ENCODE results near the gene EIF4G3. TPM values are rescaled to one million over a fixed set of nuclear protein-coding genes. Genes with fewer than 3 reads are reported as not detected.
"Not testable (repeated sequence)": the region's sequence is repeated elsewhere in the genome, so short reads cannot be mapped to it uniquely, and the experiment has no call there.

Gene EIF4G3
- total RNA-seq, 1 experiment from 2014 or later = 23.2 TPM

GRCh38 chr1:21189421-21189820 is 12.7 kb upstream of the EIF4G3 start:
- no peak for DNase-seq (ENCODE audit: low spot score)

DNA sequence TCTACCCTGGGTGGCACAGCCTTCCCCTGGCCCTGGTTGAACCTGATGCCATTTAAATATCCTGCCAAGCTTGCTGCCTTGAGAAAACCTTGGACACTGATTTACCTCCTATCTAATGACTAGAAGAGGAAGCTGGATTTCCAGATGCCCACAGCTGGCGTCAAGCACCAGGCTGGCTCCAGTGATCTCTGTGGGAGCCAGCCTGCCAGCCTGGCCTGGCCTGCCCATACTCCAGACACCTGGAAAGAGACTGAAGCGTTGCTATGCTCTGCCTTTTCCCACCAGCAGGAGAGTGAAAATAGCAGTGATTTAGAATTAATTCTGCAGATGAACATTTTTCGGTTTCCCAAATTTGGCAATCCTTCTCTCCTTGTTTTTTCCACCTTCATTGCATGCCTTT is 11.5 kb upstream of the EIF4G3 start:
- no peak for DNase-seq (ENCODE audit: low spot score)

GRCh38 chr1:21185221-21185731 is 8.6 kb upstream of the EIF4G3 start:
- DNase-seq (ENCODE audit: low spot score) = no peak

GRCh38 chr1:21184276-21184675 is 7.6 kb upstream of the EIF4G3 start:
- DNase-seq (ENCODE audit: low spot score) = no peak

DNA sequence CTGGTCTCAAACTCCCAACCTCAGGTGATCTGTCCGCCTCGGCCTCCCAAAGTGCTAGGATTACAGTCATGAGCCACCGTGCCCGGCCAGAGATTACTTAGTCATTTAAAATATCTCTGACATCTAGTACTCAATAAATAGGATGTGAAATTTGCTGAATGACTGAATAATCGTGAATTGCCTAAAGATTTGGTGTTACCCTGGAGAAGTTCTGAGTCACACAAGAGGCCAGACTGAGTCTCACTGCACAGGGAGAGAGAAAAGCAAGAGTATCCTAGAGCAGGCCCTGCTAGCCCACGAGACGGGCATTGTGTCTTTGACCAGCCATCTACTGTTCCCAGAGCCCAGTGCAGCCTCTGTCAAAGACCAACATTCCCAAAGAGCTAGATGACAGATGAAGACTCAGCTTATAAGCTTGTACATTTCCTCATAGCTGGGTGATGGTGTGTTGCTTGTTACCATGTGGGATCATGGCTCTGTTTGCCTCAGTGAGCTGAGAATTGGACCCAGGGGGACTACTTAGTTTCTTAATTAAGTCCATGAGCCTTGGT is 5.6 kb upstream of the EIF4G3 start:
- DNase-seq (ENCODE audit: low spot score) = no peak

- DNase-seq (ENCODE audit: low spot score) = not testable (repeated sequence)
Observed at GRCh38 chr1:21178271-21178670, 1.6 kb upstream of the EIF4G3 start.

DNA sequence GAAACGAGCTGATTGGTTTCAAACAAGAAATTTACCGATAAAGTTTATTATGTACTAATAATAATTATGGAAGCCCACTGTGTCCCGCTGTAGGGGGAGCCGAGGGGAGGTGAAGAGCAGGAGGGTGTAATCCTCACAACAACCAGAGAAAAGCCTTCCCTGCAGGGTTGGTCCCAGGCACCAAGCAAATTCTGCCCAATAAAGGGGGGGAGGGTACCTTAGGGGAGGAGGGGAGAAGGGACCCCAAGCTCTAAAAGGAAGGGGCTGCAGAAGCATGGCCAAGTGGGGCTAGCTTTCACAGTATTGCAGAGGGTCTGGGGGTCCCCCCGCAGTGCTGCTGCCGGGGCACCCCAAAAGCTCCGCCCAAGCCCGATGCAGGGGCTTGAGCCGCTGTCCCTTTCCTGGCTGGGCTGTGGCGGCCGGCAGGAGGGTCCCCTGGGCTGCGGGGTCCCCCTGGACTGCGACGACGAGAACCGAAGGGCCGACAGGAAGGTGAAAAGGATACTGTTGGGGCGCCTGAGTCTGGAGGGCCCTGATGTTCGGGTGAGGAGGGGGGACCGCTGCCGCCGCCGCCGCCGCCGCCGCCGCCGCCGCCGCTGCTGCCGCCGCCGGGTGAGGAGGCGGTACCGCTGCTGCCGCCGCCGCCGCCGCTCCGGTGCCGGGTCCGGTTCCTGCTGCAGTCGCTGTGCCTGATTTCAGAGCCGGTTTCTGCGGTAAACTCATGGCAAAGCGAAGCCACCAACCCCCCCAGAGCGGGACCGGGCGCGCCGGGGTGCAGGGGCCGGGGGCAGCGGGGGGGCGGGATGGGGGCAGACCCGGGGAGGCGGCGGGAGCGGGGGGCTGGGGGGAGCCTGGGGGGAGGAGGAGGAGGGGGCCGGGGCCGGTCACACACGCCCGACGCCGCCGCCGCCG is 771 bp downstream of the EIF4G3 start:
- DNase-seq (ENCODE audit: low spot score) = no peak

DNA sequence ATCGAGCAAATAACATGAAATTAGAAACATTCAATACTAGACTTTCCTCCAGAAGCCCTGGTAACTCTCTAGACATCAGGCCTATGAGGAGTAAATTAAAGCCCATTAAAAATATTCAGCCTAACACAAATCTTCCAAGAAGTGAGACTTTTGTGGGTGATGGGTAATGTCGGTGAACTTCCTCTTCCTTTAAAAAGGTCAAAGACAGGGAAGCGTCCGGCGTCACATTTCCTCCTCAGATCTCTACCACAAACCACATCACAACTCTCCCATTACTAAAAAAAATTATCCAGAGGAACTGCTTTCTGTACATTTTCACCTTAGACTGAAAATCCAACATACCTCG is 1.4 kb downstream of the EIF4G3 start:
- peak; percentile 11 for DNase-seq (ENCODE audit: low spot score)

- DNase-seq (ENCODE audit: low spot score) = no peak
Observed at GRCh38 chr1:21174654-21175323, 1.9 kb downstream of the EIF4G3 start.

DNA sequence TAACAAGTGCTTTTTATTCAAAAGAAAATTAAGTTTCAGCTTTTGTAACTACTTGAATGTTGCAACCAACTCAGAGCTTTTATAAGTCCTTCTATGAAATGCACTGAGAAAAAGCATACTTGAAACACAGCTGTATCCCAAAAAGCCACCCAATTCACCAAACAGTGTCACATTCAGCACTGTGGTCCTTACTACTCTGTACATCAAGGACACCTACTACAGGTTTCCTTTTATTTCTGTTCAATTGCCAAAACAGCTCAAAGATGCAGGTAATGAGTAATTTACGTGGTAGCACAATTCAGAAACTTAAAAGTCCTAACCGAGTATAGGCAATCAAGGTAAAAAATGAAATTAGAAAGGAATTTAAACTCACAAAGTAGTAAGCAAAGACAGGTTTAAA is 2.5 kb downstream of the EIF4G3 start:
- no peak for DNase-seq (ENCODE audit: low spot score)

GRCh38 chr1:21173096-21173495 is 3.6 kb downstream of the EIF4G3 start:
- DNase-seq (ENCODE audit: low spot score) = not testable (repeated sequence)

- DNase-seq (ENCODE audit: low spot score) = not testable (repeated sequence)
Observed at GRCh38 chr1:21170837-21171236, 5.9 kb downstream of the EIF4G3 start.

DNA sequence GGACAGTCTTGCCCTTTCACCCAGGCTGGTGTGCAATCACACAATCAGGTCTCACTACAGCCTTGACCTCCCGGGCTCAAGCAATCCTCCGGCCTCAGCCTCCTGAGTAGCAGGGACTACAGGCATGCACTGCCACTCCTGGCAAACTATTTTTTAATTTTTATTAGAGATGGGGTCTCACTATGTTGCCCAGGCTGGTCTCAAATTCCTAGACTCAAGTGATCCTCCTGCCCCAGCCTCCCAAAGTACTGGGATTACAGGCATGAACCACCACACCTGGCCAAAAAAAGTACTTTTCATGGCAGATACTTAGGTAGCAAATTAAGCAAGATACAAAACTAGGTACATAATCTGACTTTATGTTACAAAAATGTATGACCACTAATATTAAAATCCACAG is 8.3 kb downstream of the EIF4G3 start:
- DNase-seq (ENCODE audit: low spot score) = no peak

DNA sequence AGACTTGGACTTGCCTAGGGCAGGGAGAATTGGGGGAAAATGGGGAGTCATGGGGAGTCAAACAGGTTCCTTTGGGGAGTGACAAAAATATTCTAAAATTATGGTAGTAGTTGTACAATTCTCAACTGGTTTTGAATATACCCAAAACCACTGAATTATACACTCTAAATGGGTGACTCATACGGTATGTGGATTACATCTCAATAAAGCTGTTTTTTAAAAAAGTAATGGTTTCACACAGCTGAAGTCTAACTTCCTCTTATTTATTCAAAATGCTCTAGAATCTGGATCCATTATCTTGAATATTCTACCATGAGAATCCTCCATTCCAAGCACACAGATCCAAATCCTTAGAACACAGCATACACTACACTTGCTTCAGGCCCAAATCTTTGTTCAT is 11.1 kb downstream of the EIF4G3 start:
- no peak for DNase-seq (ENCODE audit: low spot score)

DNA sequence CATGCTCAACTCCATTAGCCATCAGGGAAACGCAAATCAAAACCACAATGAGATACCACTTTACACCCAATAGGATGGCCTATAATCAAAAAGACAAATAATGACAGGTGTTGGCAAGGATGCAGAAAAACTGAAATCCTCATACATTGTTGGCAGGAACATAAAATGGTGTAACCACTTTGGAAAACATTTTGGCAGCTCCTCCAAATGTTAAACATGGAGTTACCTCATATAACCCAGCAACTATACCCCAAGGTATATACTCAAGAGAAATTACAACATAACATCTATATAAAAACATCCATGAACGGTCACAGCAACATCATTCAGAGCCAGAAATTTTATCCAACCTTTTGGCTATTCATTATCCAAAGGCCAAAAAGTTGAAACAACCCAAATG is 11.6 kb downstream of the EIF4G3 start:
- no peak for DNase-seq (ENCODE audit: low spot score)

DNA sequence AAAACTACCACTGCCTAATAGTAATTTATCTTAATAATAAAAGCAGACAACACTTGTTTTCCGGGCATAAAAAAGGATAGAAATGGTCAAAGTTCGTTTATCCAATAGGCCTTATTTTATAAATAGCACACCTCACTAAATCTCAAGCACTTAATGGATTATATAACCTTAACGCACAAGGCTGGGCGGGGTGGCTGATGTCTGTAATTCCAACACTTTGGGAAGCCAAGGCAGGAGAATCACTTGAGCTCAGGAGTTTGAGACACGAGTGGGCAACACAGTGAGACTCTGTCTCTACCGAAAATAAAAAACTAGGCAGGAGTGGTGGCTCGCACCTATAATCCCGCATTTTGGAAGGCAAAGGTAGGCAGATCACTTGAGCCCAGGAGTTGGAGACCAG is 12.4 kb downstream of the EIF4G3 start:
- no peak for DNase-seq (ENCODE audit: low spot score)

GRCh38 chr1:21162740-21163464 is 13.8 kb downstream of the EIF4G3 start:
- no peak for DNase-seq (ENCODE audit: low spot score)

- DNase-seq (ENCODE audit: low spot score) = no peak
Observed at GRCh38 chr1:21161842-21162241, 14.9 kb downstream of the EIF4G3 start.

DNA sequence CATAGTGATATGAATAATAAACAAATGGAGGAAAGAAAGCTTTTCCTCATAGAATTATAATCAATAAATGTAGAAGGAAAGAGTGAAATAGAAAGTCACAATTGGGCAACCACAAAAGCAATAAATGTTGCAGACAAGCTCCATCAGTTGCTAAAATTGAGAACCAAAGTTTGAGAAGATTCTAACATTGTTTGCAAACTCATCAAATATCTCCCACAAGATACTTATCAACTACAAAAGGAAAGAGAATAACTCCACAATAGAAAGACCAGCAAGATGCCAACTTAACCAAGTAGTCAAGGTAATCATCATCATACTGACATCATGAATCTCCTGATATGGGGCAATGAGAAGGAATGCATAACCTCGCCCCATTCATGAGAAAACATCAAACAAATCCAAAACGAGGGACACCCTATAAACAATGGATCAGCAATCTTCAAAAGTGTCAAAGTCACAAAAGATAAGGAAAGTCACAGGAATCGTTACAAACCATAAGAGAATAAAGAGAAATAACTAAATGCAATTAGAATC is 16.4 kb downstream of the EIF4G3 start:
- no peak for DNase-seq (ENCODE audit: low spot score)

- DNase-seq (ENCODE audit: low spot score) = no peak
Observed at GRCh38 chr1:21157868-21158267, 18.8 kb downstream of the EIF4G3 start.

DNA sequence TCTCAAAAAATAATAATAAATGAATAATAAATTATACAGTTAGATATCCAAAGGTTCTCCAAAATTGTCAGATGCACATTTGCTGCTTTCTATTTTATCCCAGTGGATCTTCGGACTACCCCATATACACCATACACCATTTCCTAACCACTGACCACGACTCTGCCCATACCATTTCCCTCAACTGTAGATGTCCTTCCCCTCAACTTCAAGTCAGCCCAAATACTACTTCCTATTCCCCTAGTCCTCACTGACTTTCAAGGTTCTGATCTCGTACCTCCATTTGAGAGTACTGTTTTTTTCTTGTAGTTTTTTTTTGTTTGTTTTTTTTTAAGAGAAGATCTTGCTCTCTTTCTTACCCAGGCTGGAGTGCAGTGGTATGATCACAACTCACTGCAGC is 19.6 kb downstream of the EIF4G3 start:
- DNase-seq (ENCODE audit: low spot score) = no peak

DNA sequence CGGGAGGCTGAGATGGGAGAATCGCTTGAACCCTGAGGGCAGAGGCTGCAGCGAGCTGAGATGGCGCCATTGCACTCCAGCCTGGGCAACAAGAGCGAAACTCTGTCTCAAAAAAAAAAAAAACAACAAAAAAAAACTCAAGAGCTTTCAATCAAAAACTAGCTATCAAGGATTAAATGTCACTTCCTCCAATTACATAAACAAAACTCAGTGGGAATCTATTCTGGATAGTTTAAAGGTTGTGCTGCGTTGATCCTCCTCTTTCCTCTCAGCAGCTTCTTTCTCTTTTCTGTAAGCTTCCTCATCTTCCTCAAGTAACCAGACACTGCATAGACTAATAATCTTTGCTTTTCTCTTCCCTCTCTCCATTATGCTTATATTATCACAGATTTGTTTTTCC is 20.7 kb downstream of the EIF4G3 start:
- DNase-seq (ENCODE audit: low spot score) = no peak
